Caco-2 (cell line): ENCODE data around the gene TBC1D17. TPM values are rescaled to one million over a fixed set of nuclear protein-coding genes. Genes with fewer than 3 reads are reported as not detected.

ENCODE experiments used
- BruUV-seq: library from RNA; stranded (reverse); fragments of 400-500 nt; replicated peaks from 2 replicates; lab custom pipeline; 2021; lab: Mats Ljungman, UMichigan
- CTCF ChIA-PET: fragments of 300-600 bp; sonication (Branson Sonifier 250); formaldehyde crosslinking; loops from one replicate; lab custom pipeline; 2022; ENCODE audit warnings: antibody characterized with exemption; lab: Charles Lee
- POLR2A ChIA-PET: fragments of 300-600 bp; sonication (Branson Sonifier 250); formaldehyde crosslinking; loops from one replicate; lab custom pipeline; 2022; ENCODE audit warnings: antibody characterized with exemption; lab: Charles Lee
- DNase-seq, 2 experiments: peaks; one replicate each; pipeline versions ENCODE4 v3.0.0 to v3.0.0-alpha.2; 2020 to 2022
- H3K27me3 ChIP-seq: replicated peaks from 2 replicates; pipeline ENCODE4 v1.6.0; 2011; ENCODE audit warnings: low read length; ENCODE audit not compliant: control insufficient read depth, insufficient read depth
- H3K36me3 ChIP-seq: 2 replicates; pipeline ENCODE4 v1.5.1; 2011; ENCODE audit warnings: low read length; ENCODE audit not compliant: control insufficient read depth, insufficient read depth
- H3K4me1 ChIP-seq: fragments of 250-450 bp; sonication (Bioruptor Pico); 2 replicates; pipeline ENCODE4 v1.5.1; 2020; ENCODE audit warnings: mild to moderate bottlenecking
- H3K4me3 ChIP-seq: 2 replicates; pipeline ENCODE4 v1.5.1; 2011; ENCODE audit warnings: low read depth, mild to moderate bottlenecking, control low read depth, low read length
- H3K9me3 ChIP-seq: fragments of 250-450 bp; sonication (Bioruptor Pico); 2 replicates; pipeline ENCODE4 v1.5.1; 2020; ENCODE audit warnings: mild to moderate bottlenecking, moderate library complexity
- H3K27ac Mint-ChIP-seq: one replicate; pipeline ENCODE4 v1.8.0; 2022; ENCODE audit warnings: mixed read lengths; ENCODE audit not compliant: unreplicated experiment
- H3K27me3 Mint-ChIP-seq: one replicate; pipeline ENCODE4 v1.8.0; 2022; ENCODE audit warnings: mixed read lengths; ENCODE audit not compliant: insufficient read depth, unreplicated experiment
- H3K36me3 Mint-ChIP-seq: one replicate; pipeline ENCODE4 v1.8.0; 2022; ENCODE audit warnings: mild to moderate bottlenecking, mixed read lengths; ENCODE audit not compliant: insufficient read depth, unreplicated experiment
- H3K4me1 Mint-ChIP-seq: one replicate; pipeline ENCODE4 v1.8.0; 2022; ENCODE audit warnings: low read depth, mixed read lengths; ENCODE audit not compliant: unreplicated experiment
- H3K4me3 Mint-ChIP-seq: one replicate; pipeline ENCODE4 v1.8.0; 2022; ENCODE audit warnings: mild to moderate bottlenecking, moderate library complexity, mixed read lengths; ENCODE audit not compliant: unreplicated experiment
- H3K9me3 Mint-ChIP-seq: one replicate; pipeline ENCODE4 v1.8.0; 2022; ENCODE audit warnings: mixed read lengths; ENCODE audit not compliant: unreplicated experiment
- CTCF ChIP-seq, 2 experiments: fragments of 200-600 bp in 1 of 2; IDR thresholded peaks; 1 replicate in 1 of 2; 2 replicates in 1 of 2; pipeline versions ENCODE4 v1.5.1 to v1.8.0; 2011 to 2022; ENCODE audit warnings: antibody characterized with exemption in 1 of 2, control low read depth in 1 of 2, inconsistent platforms in 1 of 2, low read depth in 1 of 2, low read length in 1 of 2, mild to moderate bottlenecking in 1 of 2, moderate library complexity in 1 of 2; ENCODE audit not compliant: insufficient read depth in 1 of 2, severe bottlenecking in 1 of 2, unreplicated experiment in 1 of 2
- intact Hi-C: fragments of 100-400 bp; cut with micrococcal nuclease; formaldehyde crosslinking; loops from one replicate; pipeline ENCODE4 v1.10.0; 2022; ENCODE audit not compliant: unreplicated experiment
- total RNA-seq: library from RNA; stranded (reverse); gene quantifications from 2 replicates; pipeline ENCODE4 v1.2.3, GENCODE V29; 2022

Gene TBC1D17
- total RNA-seq, 1 experiment from 2014 or later = 55.3 TPM

- peaks cover 52% of the 10 kb centered on the region for H3K36me3 Mint-ChIP-seq
- H3K9me3 Mint-ChIP-seq = peaks cover 16% of the 10 kb centered on the region
- peaks cover 14% of the 10 kb centered on the region for H3K4me1 ChIP-seq
- H3K27ac Mint-ChIP-seq = peak overlapping the region; percentile 97
- BruUV-seq = no TSS peak
- peak overlapping the region; percentile 73 for H3K4me3 ChIP-seq
- H3K9me3 ChIP-seq = no peaks in the 10 kb centered on the region
- intact Hi-C loops = loop anchor here (1.0 to 5.0 kb wide), 3 partner anchors 20 to 82 kb away; partner anchors contain the start of genes AP2A1 and MED25
- peak overlapping the region; percentile 82 for H3K4me3 Mint-ChIP-seq
- no peaks in the 10 kb centered on the region for H3K36me3 ChIP-seq
- CTCF ChIA-PET = interaction anchor here (1.1 kb wide), 1 partner anchor 13 kb away, joined by 4 read pairs; no protein-coding TSS in a partner anchor
- no peak for DNase-seq
- peaks cover 17% of the 10 kb centered on the region for H3K4me1 Mint-ChIP-seq
- POLR2A ChIA-PET = interaction anchor here (0.6 to 1.7 kb wide), 6 partner anchors 16 to 208 kb away, joined by 3 to 17 read pairs (median 7); partner anchors contain the start of genes AP2A1 and SCAF1
- no peaks in the 10 kb centered on the region for H3K27me3 ChIP-seq
- TF ChIP-seq CTCF (IDR thresholded peaks at IDR 0.05; ENCODE audit: insufficient read depth in 1 of 2, low read depth in 1 of 2, low read length in 1 of 2, severe bottlenecking in 1 of 2, unreplicated experiment in 1 of 2) = no peak
- no peaks in the 10 kb centered on the region for H3K27me3 Mint-ChIP-seq
Observed at GRCh38 chr19:49849433-49850220, 27.9 kb upstream of the TBC1D17 start.

GRCh38 chr19:49850221-49850486, 27.3 kb upstream of the TBC1D17 start:
- H3K4me1 ChIP-seq = peaks cover 14% of the 10 kb centered on the region
- H3K27ac Mint-ChIP-seq = peak overlapping the region; percentile 97
- no peaks in the 10 kb centered on the region for H3K9me3 ChIP-seq
- H3K36me3 Mint-ChIP-seq = peaks cover 57% of the 10 kb centered on the region
- TF ChIP-seq CTCF (IDR thresholded peaks at IDR 0.05; ENCODE audit: insufficient read depth in 1 of 2, low read depth in 1 of 2, low read length in 1 of 2, severe bottlenecking in 1 of 2, unreplicated experiment in 1 of 2) = no peak
- CTCF ChIA-PET = interaction anchor here (0.8 to 1.1 kb wide), 2 partner anchors 13 to 19 kb away, joined by 4 to 7 read pairs; no protein-coding TSS in a partner anchor
- no peaks in the 10 kb centered on the region for H3K27me3 ChIP-seq
- H3K4me3 Mint-ChIP-seq = peak overlapping the region; percentile 82
- BruUV-seq = no TSS peak
- H3K4me3 ChIP-seq = peak overlapping the region; percentile 73
- DNase-seq = no peak
- peaks cover 1% of the 10 kb centered on the region; the same call in 1 of the 2 replicates for H3K36me3 ChIP-seq
- H3K9me3 Mint-ChIP-seq = peaks cover 16% of the 10 kb centered on the region
- peaks cover 17% of the 10 kb centered on the region for H3K4me1 Mint-ChIP-seq
- POLR2A ChIA-PET = interaction anchor here (0.6 to 1.7 kb wide), 9 partner anchors 15 to 1227 kb away, joined by 3 to 17 read pairs (median 6); partner anchors contain the start of genes AP2A1 and SCAF1
- intact Hi-C loops = loop anchor here (1.0 to 5.0 kb wide), 3 partner anchors 19 to 83 kb away; partner anchors contain the start of genes AP2A1 and MED25
- H3K27me3 Mint-ChIP-seq = no peaks in the 10 kb centered on the region
